ENCODE results near the gene SP5.

GRCh38 chr2:170766693-170767092, 51.6 kb downstream of the SP5 start:
- TF ChIP-seq, protein P1, sequence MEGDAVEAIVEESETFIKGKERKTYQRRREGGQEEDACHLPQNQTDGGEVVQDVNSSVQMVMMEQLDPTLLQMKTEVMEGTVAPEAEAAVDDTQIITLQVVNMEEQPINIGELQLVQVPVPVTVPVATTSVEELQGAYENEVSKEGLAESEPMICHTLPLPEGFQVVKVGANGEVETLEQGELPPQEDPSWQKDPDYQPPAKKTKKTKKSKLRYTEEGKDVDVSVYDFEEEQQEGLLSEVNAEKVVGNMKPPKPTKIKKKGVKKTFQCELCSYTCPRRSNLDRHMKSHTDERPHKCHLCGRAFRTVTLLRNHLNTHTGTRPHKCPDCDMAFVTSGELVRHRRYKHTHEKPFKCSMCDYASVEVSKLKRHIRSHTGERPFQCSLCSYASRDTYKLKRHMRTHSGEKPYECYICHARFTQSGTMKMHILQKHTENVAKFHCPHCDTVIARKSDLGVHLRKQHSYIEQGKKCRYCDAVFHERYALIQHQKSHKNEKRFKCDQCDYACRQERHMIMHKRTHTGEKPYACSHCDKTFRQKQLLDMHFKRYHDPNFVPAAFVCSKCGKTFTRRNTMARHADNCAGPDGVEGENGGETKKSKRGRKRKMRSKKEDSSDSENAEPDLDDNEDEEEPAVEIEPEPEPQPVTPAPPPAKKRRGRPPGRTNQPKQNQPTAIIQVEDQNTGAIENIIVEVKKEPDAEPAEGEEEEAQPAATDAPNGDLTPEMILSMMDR (IDR thresholded peaks at IDR 0.05; ENCODE audit: low read depth, low read length, poor library complexity, severe bottlenecking) = no peak
- TF ChIP-seq EZH2phosphoT487 (IDR thresholded peaks at IDR 0.05; ENCODE audit: borderline replicate concordance, low read length) = no peak

Measured in DOHH2 (cell line).